Esophagus muscularis mucosa (tissue), 4 donors: ENCODE measurements around the gene BRIX1. TPM values are rescaled to one million over a fixed set of nuclear protein-coding genes. Genes with fewer than 3 reads are reported as not detected.

Experiments used
- total RNA-seq, 4 donors: library from RNA; depleted of rRNA; stranded (reverse); fragments of >200 nt; gene quantifications; one replicate each; pipeline versions ENCODE4 v1.1.0 to v1.2.1, GENCODE V29; 2016

The BRIX1 gene
- total RNA-seq, 4 donors from 2014 or later: 18.4 to 31.8 (median 19.8) TPM

Other genes starting within 250 kb of the BRIX1 start
- not detected for gene TTC23L, start 76.5 kb upstream of the BRIX1 start, total RNA-seq
- 10 to 100 TPM; 22.5 to 62.1 (median 39.6) TPM for gene RAD1, start 207 bp upstream of the BRIX1 start, total RNA-seq
- 10 to 100 TPM; 54.5 to 85.6 (median 61.5) TPM for gene DNAJC21, start 13.8 kb downstream of the BRIX1 start, total RNA-seq
- not detected for gene AGXT2, start 132.2 kb downstream of the BRIX1 start, total RNA-seq